Breast epithelium (tissue), 4 donors: ENCODE data around the gene NRCAM. TPM values are rescaled to one million over a fixed set of nuclear protein-coding genes. Genes with fewer than 3 reads are reported as not detected.

Source experiments
- DNase-seq, 2 donors: peaks; one replicate each; pipeline ENCODE4 v3.0.0-alpha.2; 2019; ENCODE audit warnings: low spot score in 2 of 2
- H3K27ac ChIP-seq, 2 donors: fragments of 200-600 bp; sonication (generic) in 1 of 2; one replicate each; pipeline ENCODE4 v1.5.1; 2016 to 2019; ENCODE audit warnings: mild to moderate bottlenecking in 1 of 2
- H3K27me3 ChIP-seq, 2 donors: fragments of 200-600 bp; sonication (generic) in 1 of 2; one replicate each; pipeline versions ENCODE4 v1.5.1 to v1.6.0; 2017 to 2019; ENCODE audit warnings: control low read depth in 1 of 2, mild to moderate bottlenecking in 1 of 2
- H3K36me3 ChIP-seq: fragments of 200-600 bp; one replicate; pipeline ENCODE4 v1.5.1; 2019
- H3K4me1 ChIP-seq, 2 donors: fragments of 200-600 bp; sonication (generic); one replicate each; pipeline ENCODE4 v1.5.1; 2016 to 2019; ENCODE audit warnings: control low read depth in 1 of 2
- H3K4me3 ChIP-seq, 3 donors: fragments of 200-600 bp; sonication (generic); 1 replicate in 2 of 3; 2 replicates in 1 of 3; pipeline ENCODE4 v1.5.1; 2016 to 2019; ENCODE audit warnings: mild to moderate bottlenecking in 3 of 3, moderate library complexity in 2 of 3
- H3K9me3 ChIP-seq, 2 donors: fragments of 200-600 bp; sonication (generic) in 1 of 2; one replicate each; pipeline ENCODE4 v1.5.1; 2016 to 2019; ENCODE audit warnings: control low read depth in 1 of 2
- POLR2A ChIP-seq: fragments of 450-650 bp; IDR thresholded peaks from one replicate; pipeline ENCODE4 v1.6.1; 2016; ENCODE audit warnings: antibody characterized with exemption, mild to moderate bottlenecking, moderate library complexity
- POLR2AphosphoS5 ChIP-seq, 3 donors: sonication (generic); formaldehyde crosslinking; IDR thresholded peaks; one replicate each; pipeline ENCODE4 v1.6.1; 2017; ENCODE audit warnings: antibody characterized with exemption in 3 of 3
- intact Hi-C: fragments of 100-400 bp; cut with DNase I; formaldehyde crosslinking; loops from one replicate; pipeline ENCODE4 v1.15.1; 2023; ENCODE audit warnings: low total_unique reads
- total RNA-seq, 3 donors: library from RNA; depleted of rRNA; stranded (reverse); fragments of >200 nt; gene quantifications; one replicate each; pipeline ENCODE4 v1.1.0, GENCODE V29; 2016
- TF ChIP-seq, protein P1 (sequence below), 3 donors: fragments of 450-650 bp; IDR thresholded peaks; one replicate each; pipeline ENCODE4 v1.5.1; 2016 to 2017; ENCODE audit warnings: antibody characterized with exemption in 3 of 3, mild to moderate bottlenecking in 3 of 3, moderate library complexity in 3 of 3

The NRCAM gene
- total RNA-seq, 3 donors from 2014 or later, result 3.3 to 62.4 (median 4.2) TPM

DNA sequence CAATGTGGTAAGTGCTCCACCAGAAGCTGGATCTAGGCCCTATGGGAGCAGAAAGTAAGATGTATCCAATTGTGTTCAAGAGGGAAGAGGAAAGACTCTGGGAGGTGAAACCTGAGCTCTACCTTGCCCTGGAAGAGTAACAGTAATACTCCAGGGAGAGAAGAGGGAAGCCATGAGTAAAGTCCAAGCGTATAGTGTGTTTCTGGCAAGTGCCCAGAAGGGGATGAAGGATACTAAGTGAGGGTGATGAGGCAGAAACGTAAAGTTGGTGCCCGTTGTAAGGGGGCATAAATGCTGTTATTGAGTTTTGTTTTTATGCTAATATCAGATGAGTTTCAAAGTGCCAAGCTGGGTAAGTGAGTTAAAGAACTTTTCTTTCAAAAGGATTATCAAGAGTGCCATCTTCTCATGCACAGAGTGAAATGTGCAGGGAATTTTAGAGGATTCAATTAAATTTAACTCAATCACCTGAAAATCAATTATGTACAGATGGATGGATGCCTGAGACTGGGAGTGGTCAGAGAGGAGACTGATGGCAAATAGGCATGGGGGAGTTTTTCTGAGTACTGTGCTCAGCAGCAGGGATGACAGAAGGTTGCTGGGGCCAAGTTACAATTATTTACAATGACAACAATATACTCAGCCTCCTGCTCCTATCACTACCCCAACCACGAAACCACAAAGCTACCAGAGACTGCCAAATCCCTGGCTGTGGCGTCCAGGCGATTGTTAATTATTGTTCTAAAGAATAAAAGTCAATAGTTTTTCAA is 202.8 kb downstream of the NRCAM start:
- no peak overlapping the region for H3K27ac ChIP-seq
- no peaks in the 10 kb centered on the region for H3K4me1 ChIP-seq
- H3K36me3 ChIP-seq, result no peaks in the 10 kb centered on the region
- DNase-seq, result no peak
- no peaks in the 10 kb centered on the region for H3K9me3 ChIP-seq
- no peak overlapping the region for H3K4me3 ChIP-seq
- no peak for TF ChIP-seq POLR2A
- no peaks in the 10 kb centered on the region for H3K27me3 ChIP-seq
- intact Hi-C loops, result no loop called here

DNA sequence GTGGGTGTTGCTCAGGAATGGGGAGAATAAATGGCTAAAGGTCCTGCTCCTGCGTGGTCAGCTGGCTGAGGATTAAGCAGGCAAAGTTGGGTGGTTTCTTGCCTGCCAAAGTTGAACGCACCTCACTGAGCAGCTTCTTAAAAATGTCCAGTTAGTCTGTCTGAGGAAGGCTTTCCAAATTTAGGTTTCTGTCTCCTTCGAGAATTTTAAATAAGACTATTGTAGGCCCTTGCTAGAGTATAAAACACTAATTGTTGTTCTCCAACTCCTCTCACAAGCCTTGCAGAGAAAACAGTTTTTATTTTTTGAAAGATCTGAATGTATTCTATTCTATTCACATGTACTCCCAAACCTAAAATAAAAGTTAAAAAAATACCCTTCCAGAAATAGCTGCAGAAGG is 204.1 kb downstream of the NRCAM start:
- no peak for DNase-seq
- no peak overlapping the region for H3K27ac ChIP-seq
- H3K4me1 ChIP-seq, result no peaks in the 10 kb centered on the region
- no peak overlapping the region for H3K4me3 ChIP-seq
- TF ChIP-seq POLR2A (no peak), POLR2AphosphoS5 (IDR thresholded peaks at IDR 0.05) (no peak)
- TF ChIP-seq, protein P1, sequence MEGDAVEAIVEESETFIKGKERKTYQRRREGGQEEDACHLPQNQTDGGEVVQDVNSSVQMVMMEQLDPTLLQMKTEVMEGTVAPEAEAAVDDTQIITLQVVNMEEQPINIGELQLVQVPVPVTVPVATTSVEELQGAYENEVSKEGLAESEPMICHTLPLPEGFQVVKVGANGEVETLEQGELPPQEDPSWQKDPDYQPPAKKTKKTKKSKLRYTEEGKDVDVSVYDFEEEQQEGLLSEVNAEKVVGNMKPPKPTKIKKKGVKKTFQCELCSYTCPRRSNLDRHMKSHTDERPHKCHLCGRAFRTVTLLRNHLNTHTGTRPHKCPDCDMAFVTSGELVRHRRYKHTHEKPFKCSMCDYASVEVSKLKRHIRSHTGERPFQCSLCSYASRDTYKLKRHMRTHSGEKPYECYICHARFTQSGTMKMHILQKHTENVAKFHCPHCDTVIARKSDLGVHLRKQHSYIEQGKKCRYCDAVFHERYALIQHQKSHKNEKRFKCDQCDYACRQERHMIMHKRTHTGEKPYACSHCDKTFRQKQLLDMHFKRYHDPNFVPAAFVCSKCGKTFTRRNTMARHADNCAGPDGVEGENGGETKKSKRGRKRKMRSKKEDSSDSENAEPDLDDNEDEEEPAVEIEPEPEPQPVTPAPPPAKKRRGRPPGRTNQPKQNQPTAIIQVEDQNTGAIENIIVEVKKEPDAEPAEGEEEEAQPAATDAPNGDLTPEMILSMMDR (IDR thresholded peaks at IDR 0.05), result no peak
- H3K27me3 ChIP-seq, result no peaks in the 10 kb centered on the region
- H3K36me3 ChIP-seq, result no peaks in the 10 kb centered on the region
- intact Hi-C loops, result no loop called here
- no peaks in the 10 kb centered on the region for H3K9me3 ChIP-seq

DNA sequence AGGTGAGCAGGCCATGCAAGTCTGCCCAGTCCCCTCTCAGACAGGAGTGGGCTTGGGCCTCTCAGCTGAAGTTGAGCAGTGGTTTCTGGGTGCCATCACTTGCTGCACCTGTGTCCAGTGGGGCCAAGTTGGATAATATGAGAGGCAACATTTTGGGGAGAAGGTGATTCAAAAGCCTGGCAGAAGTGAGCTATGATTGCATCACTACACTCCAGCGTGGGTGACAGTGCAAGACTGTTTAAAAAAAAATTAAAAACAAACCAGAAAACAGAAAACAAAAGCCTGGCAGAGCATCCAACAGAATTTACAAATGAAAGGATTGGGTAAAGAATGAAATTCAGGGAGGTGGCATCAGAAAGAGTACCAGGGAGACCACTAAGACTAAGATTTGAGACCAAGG is 204.5 kb downstream of the NRCAM start:
- Histone ChIP-seq H3K9me3 (no peaks in the 10 kb centered on the region), H3K27me3 (no peaks in the 10 kb centered on the region), H3K4me1 (no peaks in the 10 kb centered on the region), H3K27ac (no peak overlapping the region), H3K36me3 (no peaks in the 10 kb centered on the region), H3K4me3 (no peak overlapping the region)
- no peak for DNase-seq
- TF ChIP-seq POLR2AphosphoS5 (IDR thresholded peaks at IDR 0.05) (no peak), POLR2A (no peak)
- TF ChIP-seq, protein P1 (IDR thresholded peaks at IDR 0.05), result no peak
- intact Hi-C loops, result no loop called here

DNA sequence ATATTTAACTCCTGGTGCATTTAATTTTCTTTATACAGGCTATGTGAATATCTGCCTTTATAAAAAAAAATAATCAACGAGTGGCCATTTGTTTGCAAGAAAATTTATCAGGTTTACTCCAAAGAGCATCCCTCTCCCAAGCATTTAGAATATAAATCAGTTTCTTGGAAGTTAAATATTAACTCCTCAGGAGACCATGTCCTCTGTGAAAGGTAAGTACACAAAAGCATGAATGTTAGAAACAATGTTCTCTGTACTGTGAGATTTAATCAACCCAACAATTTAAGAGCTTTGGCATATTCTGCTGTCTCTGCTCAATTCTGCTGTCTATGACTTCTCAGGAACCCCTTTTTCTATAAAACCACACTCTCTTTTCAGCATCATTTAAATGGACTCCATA is 206.8 kb downstream of the NRCAM start:
- Histone ChIP-seq H3K36me3 (no peaks in the 10 kb centered on the region), H3K27ac (no peak overlapping the region), H3K27me3 (no peaks in the 10 kb centered on the region), H3K4me3 (no peak overlapping the region), H3K4me1 (no peaks in the 10 kb centered on the region), H3K9me3 (no peaks in the 10 kb centered on the region)
- DNase-seq, result no peak
- intact Hi-C loops, result no loop called here
- no peak for TF ChIP-seq POLR2A
- no peak for TF ChIP-seq POLR2AphosphoS5 (IDR thresholded peaks at IDR 0.05)
- TF ChIP-seq, protein P1 (IDR thresholded peaks at IDR 0.05), result no peak

DNA sequence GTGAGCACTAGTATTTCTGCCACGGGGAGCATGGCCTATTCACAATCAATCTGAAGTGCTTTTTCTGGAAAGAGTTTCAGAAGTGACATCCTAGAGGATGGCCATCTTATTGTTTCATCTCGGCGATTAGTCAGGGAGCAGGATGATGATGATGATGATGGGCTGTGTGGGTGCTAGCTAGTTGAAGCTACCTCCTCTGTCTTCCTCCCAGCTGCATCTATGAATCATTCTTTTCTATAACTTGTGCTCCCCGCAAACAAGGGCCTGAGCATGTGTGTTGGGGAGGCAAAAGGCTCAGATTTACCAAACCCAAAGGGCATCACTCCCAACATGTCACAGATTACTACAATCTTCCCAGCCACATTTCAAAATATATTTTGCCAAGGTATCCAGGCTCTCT is 207.4 kb downstream of the NRCAM start:
- H3K4me1 ChIP-seq, result no peaks in the 10 kb centered on the region
- TF ChIP-seq POLR2AphosphoS5 (IDR thresholded peaks at IDR 0.05), result no peak
- TF ChIP-seq, protein P1 (IDR thresholded peaks at IDR 0.05), result no peak
- TF ChIP-seq POLR2A, result no peak
- intact Hi-C loops, result no loop called here

More for the DNA sequence above, 207.4 kb downstream of the NRCAM start:
- Histone ChIP-seq H3K27ac (no peak overlapping the region), H3K36me3 (no peaks in the 10 kb centered on the region), H3K27me3 (no peaks in the 10 kb centered on the region), H3K4me3 (no peak overlapping the region), H3K9me3 (no peaks in the 10 kb centered on the region)
- DNase-seq, result no peak
